MM.1S (cell line): ENCODE results near the gene RGS6.

Experiments used
- CTCF ChIP-seq: fragments of 300-600 bp; sonication (generic); IDR thresholded peaks from 2 replicates; pipeline ENCODE4 v1.5.1; 2016; ENCODE audit warnings: antibody characterized with exemption, low read length, mixed read lengths
- EZH2 ChIP-seq: fragments of 300-600 bp; sonication (generic); optimal IDR thresholded peaks from 2 replicates; pipeline ENCODE3; 2017; ENCODE audit warnings: low read depth, mild to moderate bottlenecking, antibody characterized with exemption, low read length, mixed read lengths
- EZH2phosphoT487 ChIP-seq: fragments of 300-600 bp; sonication (generic); IDR thresholded peaks from 2 replicates; pipeline ENCODE4 v1.6.1; 2018; ENCODE audit warnings: antibody characterized with exemption, low read length

- TF ChIP-seq CTCF = no peak
- no peak for TF ChIP-seq EZH2
- TF ChIP-seq EZH2phosphoT487 = no peak
Observed at GRCh38 chr14:72094844-72095582, 162.8 kb downstream of the RGS6 start.
